HG03159 (cell line): ENCODE results near the gene FCHSD1.
A peak's percentile ranks its signal among the peaks of the same experiment; 100 is the strongest.
"Not testable (repeated sequence)": the region's sequence is repeated elsewhere in the genome, so short reads cannot be mapped to it uniquely, and the experiment has no call there.

ENCODE experiments used
- ATAC-seq: cut with Tn5 transposase; IDR thresholded peaks from one replicate; pipeline ENCODE4 v1.9.1; 2021; ENCODE audit warnings: mild to moderate bottlenecking, moderate library complexity; ENCODE audit not compliant: unreplicated experiment

The FCHSD1 gene

GRCh38 chr5:141618030-141618803 is 33.0 kb downstream of the FCHSD1 start:
- ATAC-seq, result peak; percentile 37

GRCh38 chr5:141617682-141618029 is 33.6 kb downstream of the FCHSD1 start:
- ATAC-seq, result no peak

GRCh38 chr5:141617128-141617527 is 34.1 kb downstream of the FCHSD1 start:
- ATAC-seq, result no peak

GRCh38 chr5:141615991-141616720 is 35.1 kb downstream of the FCHSD1 start:
- no peak for ATAC-seq

GRCh38 chr5:141613344-141613743 is 37.9 kb downstream of the FCHSD1 start:
- no peak for ATAC-seq

GRCh38 chr5:141611289-141611688 is 39.9 kb downstream of the FCHSD1 start:
- ATAC-seq, result no peak

GRCh38 chr5:141609921-141610320 is 41.3 kb downstream of the FCHSD1 start:
- ATAC-seq, result not testable (repeated sequence)

GRCh38 chr5:141609044-141609443 is 42.2 kb downstream of the FCHSD1 start:
- no peak for ATAC-seq

GRCh38 chr5:141608557-141608956 is 42.7 kb downstream of the FCHSD1 start:
- ATAC-seq, result no peak

GRCh38 chr5:141608046-141608445 is 43.2 kb downstream of the FCHSD1 start:
- ATAC-seq, result no peak

GRCh38 chr5:141605523-141606277 is 45.5 kb downstream of the FCHSD1 start:
- ATAC-seq, result peak; percentile 97

- no peak for ATAC-seq
Measured at GRCh38 chr5:141603923-141604717, 47.1 kb downstream of the FCHSD1 start.

- ATAC-seq, result no peak
Measured at GRCh38 chr5:141602606-141603005, 48.6 kb downstream of the FCHSD1 start.

GRCh38 chr5:141598391-141599345 is 52.5 kb downstream of the FCHSD1 start:
- ATAC-seq, result peak; percentile 53

GRCh38 chr5:141597814-141598213 is 53.4 kb downstream of the FCHSD1 start:
- no peak for ATAC-seq

- ATAC-seq, result no peak
Measured at GRCh38 chr5:141597394-141597793, 53.8 kb downstream of the FCHSD1 start.

- no peak for ATAC-seq
Measured at GRCh38 chr5:141596867-141597266, 54.4 kb downstream of the FCHSD1 start.

GRCh38 chr5:141590127-141590526 is 61.1 kb downstream of the FCHSD1 start:
- ATAC-seq, result no peak
